KMS-11 (cell line): ENCODE measurements around the gene PPM1N.

Source experiments
- H2AFZ ChIP-seq: fragments of 200-600 bp; sonication (generic); 2 replicates; pipeline ENCODE4 v1.6.1; 2016; ENCODE audit warnings: antibody characterized with exemption, mixed run types, low read depth
- H3K27ac ChIP-seq: fragments of 200-600 bp; sonication (generic); 2 replicates; pipeline ENCODE4 v1.6.1; 2016; ENCODE audit warnings: mild to moderate bottlenecking, mixed run types
- H3K27me3 ChIP-seq: fragments of 200-600 bp; sonication (generic); 2 replicates; pipeline ENCODE4 v1.6.1; 2017; ENCODE audit warnings: mild to moderate bottlenecking, low read depth, mixed run types, moderate library complexity; ENCODE audit not compliant: insufficient read depth
- H3K36me3 ChIP-seq: fragments of 200-600 bp; sonication (generic); 2 replicates; pipeline ENCODE4 v1.6.1; 2017; ENCODE audit warnings: mild to moderate bottlenecking, mixed run types; ENCODE audit not compliant: insufficient read depth
- H3K4me1 ChIP-seq: fragments of 200-600 bp; sonication (generic); 2 replicates; pipeline ENCODE4 v1.6.1; 2016; ENCODE audit warnings: mild to moderate bottlenecking, low read depth, mixed run types; ENCODE audit not compliant: poor library complexity, severe bottlenecking
- H3K4me2 ChIP-seq: fragments of 200-600 bp; sonication (generic); 2 replicates; pipeline ENCODE4 v1.7.0; 2016; ENCODE audit warnings: mild to moderate bottlenecking, mixed run types
- H3K4me3 ChIP-seq: fragments of 200-600 bp; sonication (generic); IDR thresholded peaks from 2 replicates; pipeline ENCODE4 v1.6.1; 2017; ENCODE audit warnings: low read depth, low read length, mixed read lengths; ENCODE audit not compliant: insufficient read depth
- H3K79me2 ChIP-seq: fragments of 200-600 bp; sonication (generic); 2 replicates; pipeline ENCODE4 v1.6.1; 2016; ENCODE audit warnings: low read depth, mixed run types; ENCODE audit not compliant: insufficient read depth
- H3K9ac ChIP-seq: fragments of 200-600 bp; sonication (generic); 2 replicates; pipeline ENCODE4 v1.6.1; 2016; ENCODE audit warnings: mild to moderate bottlenecking, mixed run types
- H4K20me1 ChIP-seq: fragments of 200-600 bp; sonication (generic); 2 replicates; pipeline ENCODE4 v1.6.1; 2016; ENCODE audit warnings: mild to moderate bottlenecking, mixed run types; ENCODE audit not compliant: insufficient read depth
- CTCF ChIP-seq: fragments of 200-600 bp; sonication (generic); conservative IDR thresholded peaks from 2 replicates; pipeline ENCODE4 v1.6.1; 2017; ENCODE audit warnings: low read depth, mild to moderate bottlenecking, antibody characterized with exemption, low read length, moderate library complexity, mixed read lengths

Gene PPM1N

GRCh38 chr19:45547965-45548609 is 49.8 kb downstream of the PPM1N start:
- Histone ChIP-seq H4K20me1 (no peaks in the 10 kb centered on the region), H3K36me3 (no peaks in the 10 kb centered on the region), H3K4me1 (no peaks in the 10 kb centered on the region), H3K4me2 (no peak overlapping the region), H3K27me3 (no peaks in the 10 kb centered on the region), H2AFZ (no peak overlapping the region), H3K4me3 (no peak overlapping the region), H3K9ac (no peak overlapping the region), H3K79me2 (no peaks in the 10 kb centered on the region), H3K27ac (no peak overlapping the region)
- TF ChIP-seq CTCF = no peak
